ENCODE results near the gene ABCA10. TPM values are rescaled to one million over a fixed set of nuclear protein-coding genes. Genes with fewer than 3 reads are reported as not detected.

ABCA10 gene
- total RNA-seq, 1 experiment from 2014 or later = 18.3 TPM

- POLR2A ChIA-PET = interaction anchor here (0.6 kb wide), 1 partner anchor 21 kb away, joined by 3 read pairs; no protein-coding TSS in a partner anchor
- DNase-seq (ENCODE audit: unreplicated experiment) = peak; percentile 93
- no TSS peak for BruUV-seq (replicated peaks)
- Mint-ChIP-seq H3K4me3 (ENCODE audit: unreplicated experiment) (no peak overlapping the region), H3K36me3 (ENCODE audit: insufficient read depth, unreplicated experiment) (no peaks in the 10 kb centered on the region), H3K4me1 (ENCODE audit: insufficient read depth, unreplicated experiment) (peaks cover 5% of the 10 kb centered on the region), H3K27me3 (ENCODE audit: insufficient read depth, unreplicated experiment) (no peaks in the 10 kb centered on the region), H3K9me3 (ENCODE audit: unreplicated experiment) (no peaks in the 10 kb centered on the region), H3K27ac (ENCODE audit: low read depth, unreplicated experiment) (no peak overlapping the region)
- intact Hi-C loops (cut with micrococcal nuclease) = loop anchor here (1.0 to 5.0 kb wide), 4 partner anchors 94 to 458 kb away; partner anchors contain the start of gene ABCA6
- CTCF ChIA-PET = interaction anchor here (0.6 to 1.8 kb wide), 20 partner anchors 9 to 796 kb away, joined by 3 to 24 read pairs (median 4); no protein-coding TSS in a partner anchor
- TF ChIP-seq CTCF (IDR thresholded peaks at IDR 0.05; ENCODE audit: unreplicated experiment) = peak; percentile 86
Observed at GRCh38 chr17:69235338-69236058, 6.9 kb upstream of the ABCA10 start.

- ChIA-PET CTCF (interaction anchor here (1.2 to 2.5 kb wide), 3 partner anchors 438 to 461 kb away, joined by 3 to 20 read pairs (median 9); no protein-coding TSS in a partner anchor), POLR2A (interaction anchor here (1.2 kb wide), 1 partner anchor 455 kb away, joined by 3 read pairs; no protein-coding TSS in a partner anchor)
- BruUV-seq (replicated peaks) = no TSS peak
- DNase-seq (ENCODE audit: unreplicated experiment) = no peak
- Mint-ChIP-seq H3K4me3 (ENCODE audit: unreplicated experiment) (no peak overlapping the region), H3K4me1 (ENCODE audit: insufficient read depth, unreplicated experiment) (peaks cover 5% of the 10 kb centered on the region), H3K27me3 (ENCODE audit: insufficient read depth, unreplicated experiment) (no peaks in the 10 kb centered on the region), H3K27ac (ENCODE audit: low read depth, unreplicated experiment) (no peak overlapping the region), H3K9me3 (ENCODE audit: unreplicated experiment) (peaks cover 7% of the 10 kb centered on the region), H3K36me3 (ENCODE audit: insufficient read depth, unreplicated experiment) (no peaks in the 10 kb centered on the region)
- TF ChIP-seq CTCF (IDR thresholded peaks at IDR 0.05; ENCODE audit: unreplicated experiment) = no peak
- intact Hi-C loops (cut with micrococcal nuclease) = no loop called here
Observed at GRCh38 chr17:69232650-69233049, 4.0 kb upstream of the ABCA10 start.

- ChIA-PET CTCF (interaction anchor here (0.5 to 0.7 kb wide), 4 partner anchors 61 to 1059 kb away, joined by 3 to 7 read pairs (median 3); no protein-coding TSS in a partner anchor), POLR2A (no interaction called here)
- DNase-seq (ENCODE audit: unreplicated experiment) = no peak
- H3K4me1 Mint-ChIP-seq (ENCODE audit: insufficient read depth, unreplicated experiment) = peaks cover 5% of the 10 kb centered on the region
- peaks cover 7% of the 10 kb centered on the region for H3K9me3 Mint-ChIP-seq (ENCODE audit: unreplicated experiment)
- no TSS peak for BruUV-seq (replicated peaks)
- no peaks in the 10 kb centered on the region for H3K27me3 Mint-ChIP-seq (ENCODE audit: insufficient read depth, unreplicated experiment)
- TF ChIP-seq CTCF (IDR thresholded peaks at IDR 0.05; ENCODE audit: unreplicated experiment) = no peak
- H3K4me3 Mint-ChIP-seq (ENCODE audit: unreplicated experiment) = no peak overlapping the region
- H3K27ac Mint-ChIP-seq (ENCODE audit: low read depth, unreplicated experiment) = no peak overlapping the region
- intact Hi-C loops (cut with micrococcal nuclease) = no loop called here
- no peaks in the 10 kb centered on the region for H3K36me3 Mint-ChIP-seq (ENCODE audit: insufficient read depth, unreplicated experiment)
Observed at GRCh38 chr17:69231521-69231920, 2.9 kb upstream of the ABCA10 start.

- H3K27ac Mint-ChIP-seq (ENCODE audit: low read depth, unreplicated experiment) = no peak overlapping the region
- no TSS peak for BruUV-seq (replicated peaks)
- H3K4me3 Mint-ChIP-seq (ENCODE audit: unreplicated experiment) = no peak overlapping the region
- TF ChIP-seq CTCF (IDR thresholded peaks at IDR 0.05; ENCODE audit: unreplicated experiment) = no peak
- ChIA-PET CTCF (interaction anchor here (0.5 to 1.1 kb wide), 6 partner anchors 224 to 1059 kb away, joined by 3 to 5 read pairs (median 3); no protein-coding TSS in a partner anchor), POLR2A (no interaction called here)
- H3K4me1 Mint-ChIP-seq (ENCODE audit: insufficient read depth, unreplicated experiment) = peaks cover 5% of the 10 kb centered on the region
- no peaks in the 10 kb centered on the region for H3K27me3 Mint-ChIP-seq (ENCODE audit: insufficient read depth, unreplicated experiment)
- intact Hi-C loops (cut with micrococcal nuclease) = no loop called here
- H3K9me3 Mint-ChIP-seq (ENCODE audit: unreplicated experiment) = peaks cover 7% of the 10 kb centered on the region
- no peak for DNase-seq (ENCODE audit: unreplicated experiment)
- no peaks in the 10 kb centered on the region for H3K36me3 Mint-ChIP-seq (ENCODE audit: insufficient read depth, unreplicated experiment)
Observed at GRCh38 chr17:69230939-69231338, 2.3 kb upstream of the ABCA10 start.
